GM12891 (cell line): Measurements from ENCODE around the gene PDGFC.

ENCODE experiments used
- DNase-seq: peaks from one replicate; pipeline ENCODE4 v3.0.0; 2011; ENCODE audit warnings: low spot score; ENCODE audit not compliant: insufficient read length
- FAIRE-seq: peaks from 2 replicates; lab custom pipeline; 2011; peaks lifted over from hg19 to GRCh38; lab: Jason Lieb, UNC
- PAX5 ChIP-seq: IDR thresholded peaks from 2 replicates; pipeline ENCODE4 v1.6.1; 2011; ENCODE audit warnings: low read length, moderate library complexity, mild to moderate bottlenecking; ENCODE audit not compliant: insufficient read depth, severe bottlenecking
- POLR2A ChIP-seq: IDR thresholded peaks from 2 replicates; pipeline ENCODE4 v1.6.1; 2011; ENCODE audit warnings: low read depth, low read length, control low read depth
- POLR2AphosphoS5 ChIP-seq: IDR thresholded peaks from 2 replicates; pipeline ENCODE4 v1.6.1; 2011; ENCODE audit warnings: low read depth, low read length, control low read depth
- POU2F2 ChIP-seq: IDR thresholded peaks from 2 replicates; pipeline ENCODE4 v1.6.1; 2011; ENCODE audit warnings: low read depth, mild to moderate bottlenecking, control low read depth, low read length, moderate library complexity
- SPI1 ChIP-seq: IDR thresholded peaks from 2 replicates; pipeline ENCODE4 v1.6.1; 2011; ENCODE audit warnings: low read depth, low read length, control low read depth
- TAF1 ChIP-seq: IDR thresholded peaks from 2 replicates; pipeline ENCODE4 v1.6.1; 2011; ENCODE audit warnings: low read depth, low read length, control low read depth

PDGFC gene

GRCh38 chr4:156766846-156767245 lies 204.8 kb downstream of the PDGFC start:
- FAIRE-seq = no peak
- TF ChIP-seq POLR2AphosphoS5 (no peak), TAF1 (no peak), SPI1 (no peak), PAX5 (no peak), POLR2A (no peak), POU2F2 (no peak)
- DNase-seq = no peak

- FAIRE-seq = no peak
- DNase-seq = no peak
Measured at GRCh38 chr4:156765277-156765676, 206.3 kb downstream of the PDGFC start.

DNA sequence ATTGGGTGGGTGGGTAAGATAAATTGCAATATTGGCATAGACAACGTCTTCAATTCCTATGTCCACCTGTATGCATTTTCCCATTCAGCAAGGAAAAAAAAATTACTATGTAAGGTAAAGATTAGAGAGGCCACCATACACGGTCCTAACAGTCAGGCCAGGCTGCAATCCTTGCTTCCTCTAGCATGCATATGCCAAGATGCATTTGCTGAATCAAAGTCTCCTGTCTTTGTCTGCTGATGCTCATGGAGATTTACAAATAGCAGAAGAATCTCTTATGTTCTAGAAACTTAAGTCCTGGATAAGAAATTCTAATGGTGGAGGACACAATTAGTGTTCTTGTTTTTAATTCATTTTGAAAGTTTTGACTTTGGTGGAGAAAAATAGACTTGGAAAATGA lies 206.8 kb downstream of the PDGFC start:
- FAIRE-seq (no peak), DNase-seq (no peak)
- TF ChIP-seq PAX5 (no peak), POLR2A (no peak), SPI1 (no peak), TAF1 (no peak), POU2F2 (no peak), POLR2AphosphoS5 (no peak)

More at GRCh38 chr4:156765277-156765676, 206.3 kb downstream of the PDGFC start:
- TF ChIP-seq POLR2AphosphoS5 (no peak), POU2F2 (no peak), POLR2A (no peak), PAX5 (no peak), TAF1 (no peak), SPI1 (no peak)

GRCh38 chr4:156764145-156764544 lies 207.5 kb downstream of the PDGFC start:
- FAIRE-seq (no peak), DNase-seq (no peak)
- no peak for TF ChIP-seq PAX5
- no peak for TF ChIP-seq SPI1
- no peak for TF ChIP-seq POLR2AphosphoS5
- no peak for TF ChIP-seq TAF1
- no peak for TF ChIP-seq POU2F2
- TF ChIP-seq POLR2A = no peak

GRCh38 chr4:156763511-156763910 lies 208.1 kb downstream of the PDGFC start:
- no peak for TF ChIP-seq PAX5
- TF ChIP-seq TAF1 = no peak
- TF ChIP-seq POLR2AphosphoS5 = no peak
- FAIRE-seq (no peak), DNase-seq (no peak)

GRCh38 chr4:156762851-156763250 lies 208.7 kb downstream of the PDGFC start:
- TF ChIP-seq POLR2AphosphoS5 (no peak), PAX5 (no peak), SPI1 (no peak), POU2F2 (no peak), TAF1 (no peak), POLR2A (no peak)
- DNase-seq = no peak
- no peak for FAIRE-seq

DNA sequence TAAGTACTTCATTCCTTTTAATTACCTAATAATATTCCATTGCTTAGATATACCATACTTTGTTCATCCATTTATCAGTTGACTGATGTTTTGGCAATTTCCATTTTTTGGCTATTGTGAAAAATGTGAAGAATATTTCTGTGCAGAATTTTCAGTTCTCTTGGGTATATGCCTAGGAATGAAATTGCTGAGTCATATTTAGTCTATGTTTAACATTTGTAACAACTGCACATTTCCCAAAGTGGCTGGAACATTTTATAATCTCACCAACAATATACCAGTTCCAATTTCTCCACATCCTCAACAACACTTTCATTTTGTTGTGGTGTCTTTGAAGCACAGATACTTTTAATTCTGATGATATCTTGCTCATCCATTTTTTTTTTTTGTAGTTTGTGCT lies 215.5 kb downstream of the PDGFC start:
- no peak for FAIRE-seq
- TF ChIP-seq POU2F2 (no peak), PAX5 (no peak), TAF1 (no peak), POLR2A (no peak), SPI1 (no peak), POLR2AphosphoS5 (no peak)
- DNase-seq = no peak

- FAIRE-seq (no peak), DNase-seq (no peak)
- TF ChIP-seq PAX5 = no peak
- no peak for TF ChIP-seq POLR2A
- no peak for TF ChIP-seq POLR2AphosphoS5
- TF ChIP-seq POU2F2 = no peak
- no peak for TF ChIP-seq SPI1
- TF ChIP-seq TAF1 = no peak
Measured at GRCh38 chr4:156754832-156755570, 216.6 kb downstream of the PDGFC start.

DNA sequence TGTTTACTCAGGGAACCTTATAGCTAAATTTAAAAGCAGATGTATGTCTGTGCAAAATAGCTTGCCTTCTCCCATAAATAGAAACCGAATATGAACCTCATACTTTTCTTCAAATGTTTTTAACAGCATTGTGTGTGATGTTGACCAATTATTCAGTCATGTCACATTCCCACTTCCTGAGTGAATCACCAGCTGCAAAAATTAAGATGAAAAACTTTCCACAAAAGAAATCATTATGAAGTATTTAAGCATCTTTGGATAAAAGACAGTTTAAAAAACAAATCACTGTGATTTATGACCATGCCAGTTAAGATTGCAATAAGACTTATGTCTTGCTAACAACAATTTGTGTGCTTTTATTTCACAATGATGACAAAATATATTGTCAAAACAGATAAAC lies 220.1 kb downstream of the PDGFC start:
- FAIRE-seq (no peak), DNase-seq (no peak)
- TF ChIP-seq SPI1 (no peak), PAX5 (no peak), POU2F2 (no peak), TAF1 (no peak), POLR2A (no peak), POLR2AphosphoS5 (no peak)

DNA sequence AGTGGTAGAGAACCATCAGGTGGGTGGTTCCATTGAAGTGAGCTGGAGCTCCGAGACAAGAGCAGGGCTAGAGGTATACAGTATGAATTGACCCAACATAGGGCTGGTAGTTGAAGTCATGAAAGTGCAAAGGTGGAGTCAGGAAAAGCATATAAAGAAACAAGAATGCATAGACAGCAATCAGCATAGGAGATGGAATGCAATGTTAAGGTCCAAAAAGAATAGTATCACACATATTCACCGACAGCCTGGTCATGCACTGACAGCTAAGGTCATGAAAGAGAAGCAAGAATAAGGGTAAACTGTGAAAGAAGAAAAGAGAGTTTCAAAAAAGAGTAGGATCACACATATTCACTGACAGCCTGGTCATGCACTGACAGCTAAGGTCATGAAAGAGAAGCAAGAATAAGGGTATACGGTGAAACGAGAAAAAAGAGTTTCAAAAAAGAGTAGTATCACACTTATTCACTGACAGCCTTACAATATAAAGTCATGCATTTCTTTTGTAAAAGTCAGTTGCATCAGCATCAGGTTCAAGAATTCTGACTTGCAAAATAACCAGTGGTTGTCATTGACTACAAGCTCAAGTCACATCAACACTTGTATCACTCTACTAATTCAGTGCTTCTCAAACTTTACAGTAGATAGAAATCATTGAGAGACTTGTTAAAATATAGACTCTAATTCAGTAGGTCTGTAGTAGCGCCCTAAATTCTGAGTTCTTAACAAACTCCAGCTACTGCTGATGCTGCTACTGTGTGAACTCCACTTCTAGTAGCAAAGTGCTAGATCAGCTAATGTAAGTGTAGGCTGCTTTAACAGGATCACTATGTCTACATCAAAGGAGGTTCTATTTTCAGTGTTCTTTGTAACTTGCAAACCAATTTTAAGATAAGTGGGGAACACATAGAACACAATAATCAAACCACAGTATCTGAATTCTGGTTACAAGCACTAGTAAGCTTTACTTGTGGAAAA lies 221.9 kb downstream of the PDGFC start:
- TF ChIP-seq PAX5 (no peak), SPI1 (no peak), POLR2A (no peak), TAF1 (no peak), POLR2AphosphoS5 (no peak), POU2F2 (no peak)
- FAIRE-seq (no peak), DNase-seq (no peak)

DNA sequence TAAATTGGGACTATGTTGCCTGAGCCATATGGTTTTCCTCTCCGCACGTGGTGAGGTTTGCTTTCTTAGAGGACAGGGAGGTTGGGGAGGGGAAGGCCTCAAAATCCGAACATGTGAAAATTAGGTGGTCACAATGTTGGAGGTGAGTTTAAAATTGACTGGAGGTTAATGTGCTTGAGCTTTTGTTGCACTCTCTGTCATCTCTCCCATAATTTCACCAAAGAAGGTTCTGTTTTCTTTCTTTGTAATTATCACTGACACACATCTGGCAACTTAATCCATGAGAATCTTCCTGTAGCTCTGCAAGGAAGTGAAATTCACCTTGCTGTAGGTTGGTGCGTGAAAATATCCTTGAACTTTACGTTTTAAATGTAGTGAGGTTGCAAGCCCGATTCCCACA lies 225.5 kb downstream of the PDGFC start:
- DNase-seq (no peak), FAIRE-seq (no peak)
- TF ChIP-seq SPI1 = no peak
